ENCODE results near the gene ANHX. TPM values are rescaled to one million over a fixed set of nuclear protein-coding genes. Genes with fewer than 3 reads are reported as not detected.

Gene ANHX
- total RNA-seq, 2 donors from 2014 or later, result not detected

GRCh38 chr12:133221241-133221640, 14.4 kb downstream of the ANHX start:
- H3K27ac Mint-ChIP-seq, result no peak overlapping the region
- H3K4me3 Mint-ChIP-seq, result no peak overlapping the region
- H3K27me3 Mint-ChIP-seq (ENCODE audit: insufficient read depth), result peaks cover 2% of the 10 kb centered on the region
- 84 to 93% methylated on average over 14 to 16 of the region's 16 CpGs for WGBS, 2 experiments (ENCODE audit: insufficient coverage in 1 of 2, insufficient read length in 1 of 2)
- no peaks in the 10 kb centered on the region for H3K4me1 Mint-ChIP-seq
- Histone ChIP-seq H3K9me3 (ENCODE audit: control insufficient read depth, low read length) (peaks cover 64% of the 10 kb centered on the region), H3K9ac (ENCODE audit: extremely low read depth, low read length, poor library complexity, severe bottlenecking) (no peak overlapping the region), H3K4me1 (ENCODE audit: control insufficient read depth, insufficient read depth, low read length) (no peaks in the 10 kb centered on the region), H3K4me3 (ENCODE audit: low read length) (no peak overlapping the region), H3K36me3 (ENCODE audit: control insufficient read depth, insufficient read depth, low read length) (no peaks in the 10 kb centered on the region), H3K27me3 (ENCODE audit: control insufficient read depth, insufficient read depth, low read length, poor library complexity, severe bottlenecking) (no peaks in the 10 kb centered on the region), H3K27ac (ENCODE audit: low read depth, low read length) (no peak overlapping the region)
- TF ChIP-seq, protein P1, sequence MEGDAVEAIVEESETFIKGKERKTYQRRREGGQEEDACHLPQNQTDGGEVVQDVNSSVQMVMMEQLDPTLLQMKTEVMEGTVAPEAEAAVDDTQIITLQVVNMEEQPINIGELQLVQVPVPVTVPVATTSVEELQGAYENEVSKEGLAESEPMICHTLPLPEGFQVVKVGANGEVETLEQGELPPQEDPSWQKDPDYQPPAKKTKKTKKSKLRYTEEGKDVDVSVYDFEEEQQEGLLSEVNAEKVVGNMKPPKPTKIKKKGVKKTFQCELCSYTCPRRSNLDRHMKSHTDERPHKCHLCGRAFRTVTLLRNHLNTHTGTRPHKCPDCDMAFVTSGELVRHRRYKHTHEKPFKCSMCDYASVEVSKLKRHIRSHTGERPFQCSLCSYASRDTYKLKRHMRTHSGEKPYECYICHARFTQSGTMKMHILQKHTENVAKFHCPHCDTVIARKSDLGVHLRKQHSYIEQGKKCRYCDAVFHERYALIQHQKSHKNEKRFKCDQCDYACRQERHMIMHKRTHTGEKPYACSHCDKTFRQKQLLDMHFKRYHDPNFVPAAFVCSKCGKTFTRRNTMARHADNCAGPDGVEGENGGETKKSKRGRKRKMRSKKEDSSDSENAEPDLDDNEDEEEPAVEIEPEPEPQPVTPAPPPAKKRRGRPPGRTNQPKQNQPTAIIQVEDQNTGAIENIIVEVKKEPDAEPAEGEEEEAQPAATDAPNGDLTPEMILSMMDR (conservative IDR thresholded peaks at IDR 0.05), result no peak
- DNase-seq, result peak; percentile 22
- H3K9me3 Mint-ChIP-seq, result peaks cover 88% of the 10 kb centered on the region
- H3K36me3 Mint-ChIP-seq (ENCODE audit: low read depth), result peaks cover 8% of the 10 kb centered on the region

DNA sequence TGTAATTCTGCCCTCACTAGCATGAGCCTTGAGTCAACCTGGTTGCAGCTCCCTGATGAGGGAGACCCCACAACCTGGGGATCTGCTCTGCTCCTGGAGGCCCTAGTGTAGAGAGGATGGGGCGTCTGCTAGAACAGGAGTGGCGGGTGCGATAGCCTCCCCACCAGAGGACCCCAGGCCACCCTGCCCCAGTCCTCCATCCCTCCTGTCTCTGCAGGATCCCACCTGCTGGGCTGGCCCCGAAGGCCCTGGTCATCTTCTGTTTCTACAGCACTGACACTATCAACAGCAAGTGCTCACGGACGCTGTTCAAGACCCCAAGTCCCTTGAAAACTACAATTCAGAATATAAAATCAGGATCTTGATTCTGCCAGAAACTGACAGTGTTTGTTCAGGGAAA, 15.2 kb downstream of the ANHX start:
- H3K9me3 Mint-ChIP-seq, result peaks cover 88% of the 10 kb centered on the region
- 60 to 95% methylated on average over 1 to 5 of the region's 6 CpGs for WGBS, 2 experiments (ENCODE audit: insufficient coverage in 1 of 2, insufficient read length in 1 of 2)
- H3K27me3 Mint-ChIP-seq (ENCODE audit: insufficient read depth), result peaks cover 2% of the 10 kb centered on the region
- DNase-seq, result no peak
- Histone ChIP-seq H3K36me3 (ENCODE audit: control insufficient read depth, insufficient read depth, low read length) (no peaks in the 10 kb centered on the region), H3K9ac (ENCODE audit: extremely low read depth, low read length, poor library complexity, severe bottlenecking) (no peak overlapping the region), H3K4me3 (ENCODE audit: low read length) (no peak overlapping the region), H3K9me3 (ENCODE audit: control insufficient read depth, low read length) (peaks cover 65% of the 10 kb centered on the region), H3K4me1 (ENCODE audit: control insufficient read depth, insufficient read depth, low read length) (no peaks in the 10 kb centered on the region), H3K27ac (ENCODE audit: low read depth, low read length) (no peak overlapping the region), H3K27me3 (ENCODE audit: control insufficient read depth, insufficient read depth, low read length, poor library complexity, severe bottlenecking) (no peaks in the 10 kb centered on the region)
- H3K27ac Mint-ChIP-seq, result no peak overlapping the region
- peaks cover 8% of the 10 kb centered on the region for H3K36me3 Mint-ChIP-seq (ENCODE audit: low read depth)
- no peak overlapping the region for H3K4me3 Mint-ChIP-seq
- TF ChIP-seq, protein P1 (conservative IDR thresholded peaks at IDR 0.05), result no peak
- no peaks in the 10 kb centered on the region for H3K4me1 Mint-ChIP-seq

DNA sequence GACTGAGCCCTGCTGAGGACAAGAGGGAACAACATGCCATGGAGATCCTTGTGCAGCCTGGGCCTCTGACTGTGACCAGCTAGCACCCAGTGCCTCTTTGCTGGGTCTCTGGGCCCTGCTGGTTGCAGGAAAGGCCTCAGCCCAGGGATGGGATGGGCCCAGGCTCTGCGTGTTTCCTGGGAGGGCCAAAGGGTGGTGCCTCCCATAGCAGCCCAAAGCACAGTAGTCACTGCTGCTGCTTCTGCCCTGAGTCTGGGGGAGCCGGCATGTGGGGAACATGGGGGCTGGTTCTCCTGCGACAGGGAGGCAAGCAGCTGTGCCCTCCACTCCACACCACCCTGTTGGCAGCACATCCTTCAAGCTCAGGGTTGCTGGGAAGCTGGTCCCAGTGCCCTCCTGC, 18.5 kb downstream of the ANHX start:
- TF ChIP-seq, protein P1 (conservative IDR thresholded peaks at IDR 0.05), result no peak
- H3K27ac Mint-ChIP-seq, result no peak overlapping the region
- no peaks in the 10 kb centered on the region for H3K4me1 Mint-ChIP-seq
- H3K9me3 Mint-ChIP-seq, result peaks cover 96% of the 10 kb centered on the region
- H3K4me3 ChIP-seq (ENCODE audit: low read length), result no peak overlapping the region
- DNase-seq, result peak; percentile 18
- H3K27me3 ChIP-seq (ENCODE audit: control insufficient read depth, insufficient read depth, low read length, poor library complexity, severe bottlenecking), result no peaks in the 10 kb centered on the region
- H3K4me3 Mint-ChIP-seq, result no peak overlapping the region
- peaks cover 2% of the 10 kb centered on the region for H3K27me3 Mint-ChIP-seq (ENCODE audit: insufficient read depth)
- H3K4me1 ChIP-seq (ENCODE audit: control insufficient read depth, insufficient read depth, low read length), result no peaks in the 10 kb centered on the region
- peaks cover 64% of the 10 kb centered on the region for H3K9me3 ChIP-seq (ENCODE audit: control insufficient read depth, low read length)
- no peak overlapping the region for H3K9ac ChIP-seq (ENCODE audit: extremely low read depth, low read length, poor library complexity, severe bottlenecking)
- no peaks in the 10 kb centered on the region for H3K36me3 ChIP-seq (ENCODE audit: control insufficient read depth, insufficient read depth, low read length)
- no peak overlapping the region for H3K27ac ChIP-seq (ENCODE audit: low read depth, low read length)
- 46 to 65% methylated on average over 2 to 3 of the region's 3 CpGs for WGBS, 2 experiments (ENCODE audit: insufficient coverage in 1 of 2, insufficient read length in 1 of 2)
- H3K36me3 Mint-ChIP-seq (ENCODE audit: low read depth), result peaks cover 5% of the 10 kb centered on the region

Measured in endodermal cell (in vitro differentiated cells).